K562 (cell line): Measurements from ENCODE around the gene FHIT.

Experiments used
- HMG20A ChIP-seq: fragments of 450-650 bp; formaldehyde crosslinking; conservative IDR thresholded peaks from 2 replicates; pipeline ENCODE4 v1.4.0; 2020; ENCODE audit warnings: mild to moderate bottlenecking, mixed read lengths
- HMGN3 ChIP-seq: IDR thresholded peaks from 2 replicates; pipeline ENCODE4 v1.6.1; 2011; ENCODE audit warnings: borderline replicate concordance, low read depth, mild to moderate bottlenecking, mixed read lengths, low read length; ENCODE audit not compliant: insufficient read length; ENCODE audit errors: extremely low read depth
- POLR2A ChIP-seq: fragments of 450-650 bp; conservative IDR thresholded peaks from 2 replicates; pipeline ENCODE4 v1.6.1; 2016
- SP1 ChIP-seq: sonication (generic); formaldehyde crosslinking; IDR thresholded peaks from 2 replicates; pipeline ENCODE4 v1.8.1; 2022; ENCODE audit warnings: mild to moderate bottlenecking, missing genetic modification reagents
- TF ChIP-seq, protein P1 (sequence below): fragments of 250-450 bp; sonication (Bioruptor Pico); IDR thresholded peaks from 2 replicates; pipeline ENCODE4 v1.8.0; 2021; ENCODE audit warnings: borderline replicate concordance, mild to moderate bottlenecking, moderate library complexity; ENCODE audit not compliant: poor library complexity, severe bottlenecking
- TF ChIP-seq, protein P2 (sequence below): fragments of 250-450 bp; sonication (Bioruptor Pico); IDR thresholded peaks from 2 replicates; pipeline ENCODE4 v1.8.0; 2021; ENCODE audit warnings: moderate library complexity, mild to moderate bottlenecking, inconsistent platforms

DNA sequence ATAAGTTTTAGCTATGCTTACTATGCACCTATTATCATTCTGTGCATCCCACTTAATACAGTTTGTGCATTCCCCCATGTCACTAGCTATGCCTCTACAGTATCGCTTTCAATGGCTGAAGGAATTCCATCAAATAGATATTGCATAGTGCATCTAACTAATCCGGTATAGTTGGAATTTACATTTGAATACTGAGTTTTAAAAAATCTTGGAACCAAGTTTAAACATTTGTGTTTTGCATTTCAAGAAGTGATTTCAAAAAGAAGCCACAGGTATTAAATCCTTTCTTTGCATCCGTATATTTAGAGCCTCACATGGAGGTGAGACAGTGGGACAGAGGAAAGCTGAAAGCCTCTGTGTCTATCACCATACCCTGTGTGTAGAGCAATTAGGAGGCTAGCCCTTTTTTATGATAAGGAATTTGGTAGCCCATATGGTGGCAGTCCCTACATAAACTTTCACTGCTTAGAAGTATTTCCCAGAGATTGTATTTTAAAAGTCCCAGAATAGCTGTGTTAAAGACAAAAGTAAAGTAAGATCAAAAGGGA is 1241.2 kb downstream of the FHIT start:
- TF ChIP-seq HMG20A (CRISPR knock-in tag) (no peak), POLR2A (no peak), SP1 (CRISPR knock-in tag) (no peak), HMGN3 (no peak)
- TF ChIP-seq, protein P1, sequence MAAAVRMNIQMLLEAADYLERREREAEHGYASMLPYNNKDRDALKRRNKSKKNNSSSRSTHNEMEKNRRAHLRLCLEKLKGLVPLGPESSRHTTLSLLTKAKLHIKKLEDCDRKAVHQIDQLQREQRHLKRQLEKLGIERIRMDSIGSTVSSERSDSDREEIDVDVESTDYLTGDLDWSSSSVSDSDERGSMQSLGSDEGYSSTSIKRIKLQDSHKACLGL = no peak
- TF ChIP-seq, protein P2, sequence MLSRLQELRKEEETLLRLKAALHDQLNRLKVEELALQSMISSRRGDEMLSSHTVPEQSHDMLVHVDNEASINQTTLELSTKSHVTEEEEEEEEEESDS (CRISPR knock-in tag) = no peak
